ENCODE data around the gene NT5C1B.
A peak's percentile ranks its signal among the peaks of the same experiment; 100 is the strongest.

DNA sequence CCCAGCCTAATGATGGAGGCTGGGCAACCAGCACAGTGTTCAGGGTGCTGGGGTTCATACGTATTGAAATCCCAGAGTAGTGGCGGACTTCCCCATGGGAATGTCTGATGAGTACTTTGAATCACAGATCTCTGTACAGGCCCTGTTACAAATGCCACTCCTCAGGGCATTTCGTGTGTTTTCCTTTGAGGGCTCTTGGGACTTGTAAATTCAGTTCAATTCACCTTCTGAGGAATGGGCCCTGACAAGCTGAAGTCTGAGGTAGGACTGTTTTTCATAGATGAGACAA lies 28.6 kb downstream of the NT5C1B start:
- TF ChIP-seq EP300 (IDR thresholded peaks at IDR 0.05; ENCODE audit: borderline replicate concordance) (no peak), TAF1 (IDR thresholded peaks at IDR 0.05; ENCODE audit: low read depth) (0 out of 2 replicates have a peak, but pooled peaks have one; percentile 4), RAD21 (IDR thresholded peaks at IDR 0.05; ENCODE audit: low read depth) (no peak), ZBTB7A (IDR thresholded peaks at IDR 0.05; ENCODE audit: low read depth) (no peak), CREB1 (IDR thresholded peaks at IDR 0.05; ENCODE audit: low read depth) (no peak; the same call in 1 of the 2 replicates), CEBPB (IDR thresholded peaks at IDR 0.05) (no peak), NFIC (IDR thresholded peaks at IDR 0.05) (no peak), EGR1 (IDR thresholded peaks at IDR 0.05) (no peak), FOXM1 (IDR thresholded peaks at IDR 0.05; ENCODE audit: borderline replicate concordance, low read depth) (no peak), TCF12 (IDR thresholded peaks at IDR 0.05; ENCODE audit: low read depth) (no peak)
- TF ChIP-seq, protein P1, sequence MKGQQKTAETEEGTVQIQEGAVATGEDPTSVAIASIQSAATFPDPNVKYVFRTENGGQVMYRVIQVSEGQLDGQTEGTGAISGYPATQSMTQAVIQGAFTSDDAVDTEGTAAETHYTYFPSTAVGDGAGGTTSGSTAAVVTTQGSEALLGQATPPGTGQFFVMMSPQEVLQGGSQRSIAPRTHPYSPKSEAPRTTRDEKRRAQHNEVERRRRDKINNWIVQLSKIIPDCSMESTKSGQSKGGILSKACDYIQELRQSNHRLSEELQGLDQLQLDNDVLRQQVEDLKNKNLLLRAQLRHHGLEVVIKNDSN (IDR thresholded peaks at IDR 0.05) = no peak
- TF ChIP-seq, protein P2, sequence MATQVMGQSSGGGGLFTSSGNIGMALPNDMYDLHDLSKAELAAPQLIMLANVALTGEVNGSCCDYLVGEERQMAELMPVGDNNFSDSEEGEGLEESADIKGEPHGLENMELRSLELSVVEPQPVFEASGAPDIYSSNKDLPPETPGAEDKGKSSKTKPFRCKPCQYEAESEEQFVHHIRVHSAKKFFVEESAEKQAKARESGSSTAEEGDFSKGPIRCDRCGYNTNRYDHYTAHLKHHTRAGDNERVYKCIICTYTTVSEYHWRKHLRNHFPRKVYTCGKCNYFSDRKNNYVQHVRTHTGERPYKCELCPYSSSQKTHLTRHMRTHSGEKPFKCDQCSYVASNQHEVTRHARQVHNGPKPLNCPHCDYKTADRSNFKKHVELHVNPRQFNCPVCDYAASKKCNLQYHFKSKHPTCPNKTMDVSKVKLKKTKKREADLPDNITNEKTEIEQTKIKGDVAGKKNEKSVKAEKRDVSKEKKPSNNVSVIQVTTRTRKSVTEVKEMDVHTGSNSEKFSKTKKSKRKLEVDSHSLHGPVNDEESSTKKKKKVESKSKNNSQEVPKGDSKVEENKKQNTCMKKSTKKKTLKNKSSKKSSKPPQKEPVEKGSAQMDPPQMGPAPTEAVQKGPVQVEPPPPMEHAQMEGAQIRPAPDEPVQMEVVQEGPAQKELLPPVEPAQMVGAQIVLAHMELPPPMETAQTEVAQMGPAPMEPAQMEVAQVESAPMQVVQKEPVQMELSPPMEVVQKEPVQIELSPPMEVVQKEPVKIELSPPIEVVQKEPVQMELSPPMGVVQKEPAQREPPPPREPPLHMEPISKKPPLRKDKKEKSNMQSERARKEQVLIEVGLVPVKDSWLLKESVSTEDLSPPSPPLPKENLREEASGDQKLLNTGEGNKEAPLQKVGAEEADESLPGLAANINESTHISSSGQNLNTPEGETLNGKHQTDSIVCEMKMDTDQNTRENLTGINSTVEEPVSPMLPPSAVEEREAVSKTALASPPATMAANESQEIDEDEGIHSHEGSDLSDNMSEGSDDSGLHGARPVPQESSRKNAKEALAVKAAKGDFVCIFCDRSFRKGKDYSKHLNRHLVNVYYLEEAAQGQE (IDR thresholded peaks at IDR 0.05; ENCODE audit: low read depth) = no peak
- TF ChIP-seq, protein P3, sequence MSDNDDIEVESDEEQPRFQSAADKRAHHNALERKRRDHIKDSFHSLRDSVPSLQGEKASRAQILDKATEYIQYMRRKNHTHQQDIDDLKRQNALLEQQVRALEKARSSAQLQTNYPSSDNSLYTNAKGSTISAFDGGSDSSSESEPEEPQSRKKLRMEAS (IDR thresholded peaks at IDR 0.05) = no peak
